Measurements from ENCODE around the gene SMAD7.

DNA sequence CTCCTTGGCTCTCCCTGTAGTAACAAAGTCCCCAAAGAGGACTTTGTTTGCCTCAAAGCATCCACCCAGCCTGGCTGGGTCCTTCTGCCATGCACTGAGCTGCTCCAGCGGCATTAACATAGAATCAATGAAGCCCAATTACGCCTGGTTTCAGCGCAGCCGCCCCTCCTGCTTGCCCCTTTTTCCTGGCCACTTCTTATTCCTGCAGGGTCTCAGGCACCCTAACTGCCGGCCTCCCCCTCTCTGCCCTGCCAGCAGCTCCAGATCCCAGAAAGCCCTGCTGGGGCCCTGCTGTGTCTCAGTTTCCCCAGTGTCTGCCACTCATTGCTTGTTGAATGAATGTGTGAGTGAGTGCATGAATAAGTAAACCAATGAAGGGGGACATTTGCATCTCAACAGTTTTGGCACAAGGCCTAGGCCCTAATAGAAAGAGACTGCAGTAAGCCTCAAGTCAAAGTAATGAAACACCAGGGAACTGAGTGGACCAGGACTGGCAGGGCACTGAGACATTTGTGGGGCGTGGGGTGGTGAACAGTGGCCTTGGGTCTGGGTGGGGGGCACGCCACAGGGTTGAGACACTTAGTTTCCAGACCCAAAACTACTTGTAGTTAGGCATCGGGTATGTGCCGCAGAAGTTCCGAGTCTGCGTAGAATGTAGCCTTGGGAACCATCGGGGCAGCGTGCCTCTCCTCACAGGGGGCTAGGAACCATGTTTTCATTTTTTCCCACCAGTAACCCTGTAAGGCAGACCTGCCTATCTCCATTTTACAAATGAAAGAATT is 60.6 kb downstream of the SMAD7 start:
- TF ChIP-seq, protein P1, sequence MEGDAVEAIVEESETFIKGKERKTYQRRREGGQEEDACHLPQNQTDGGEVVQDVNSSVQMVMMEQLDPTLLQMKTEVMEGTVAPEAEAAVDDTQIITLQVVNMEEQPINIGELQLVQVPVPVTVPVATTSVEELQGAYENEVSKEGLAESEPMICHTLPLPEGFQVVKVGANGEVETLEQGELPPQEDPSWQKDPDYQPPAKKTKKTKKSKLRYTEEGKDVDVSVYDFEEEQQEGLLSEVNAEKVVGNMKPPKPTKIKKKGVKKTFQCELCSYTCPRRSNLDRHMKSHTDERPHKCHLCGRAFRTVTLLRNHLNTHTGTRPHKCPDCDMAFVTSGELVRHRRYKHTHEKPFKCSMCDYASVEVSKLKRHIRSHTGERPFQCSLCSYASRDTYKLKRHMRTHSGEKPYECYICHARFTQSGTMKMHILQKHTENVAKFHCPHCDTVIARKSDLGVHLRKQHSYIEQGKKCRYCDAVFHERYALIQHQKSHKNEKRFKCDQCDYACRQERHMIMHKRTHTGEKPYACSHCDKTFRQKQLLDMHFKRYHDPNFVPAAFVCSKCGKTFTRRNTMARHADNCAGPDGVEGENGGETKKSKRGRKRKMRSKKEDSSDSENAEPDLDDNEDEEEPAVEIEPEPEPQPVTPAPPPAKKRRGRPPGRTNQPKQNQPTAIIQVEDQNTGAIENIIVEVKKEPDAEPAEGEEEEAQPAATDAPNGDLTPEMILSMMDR (IDR thresholded peaks at IDR 0.05): no peak
- TF ChIP-seq POLR2A (IDR thresholded peaks at IDR 0.05): no peak
